WTC11 (cell line): Measurements from ENCODE around the gene MYCBPAP.

Experiments used
- ELF4 ChIP-seq: sonication (generic); formaldehyde crosslinking; IDR thresholded peaks from 2 replicates; pipeline ENCODE4 v1.8.1; 2022; ENCODE audit warnings: low read depth, mild to moderate bottlenecking, moderate library complexity, missing genetic modification reagents
- ETV6 ChIP-seq: sonication (generic); formaldehyde crosslinking; IDR thresholded peaks from 2 replicates; pipeline ENCODE4 v1.8.1; 2022; ENCODE audit warnings: mild to moderate bottlenecking, missing genetic modification reagents
- SP1 ChIP-seq: sonication (generic); formaldehyde crosslinking; conservative IDR thresholded peaks from 2 replicates; pipeline ENCODE4 v1.8.1; 2022; ENCODE audit warnings: missing genetic modification reagents
- TF ChIP-seq, protein P1 (sequence below): fragments of 200-600 bp; IDR thresholded peaks from 2 replicates; pipeline ENCODE4 v1.8.0; 2022; ENCODE audit warnings: antibody characterized with exemption
- TF ChIP-seq, protein P2 (sequence below): sonication (generic); formaldehyde crosslinking; IDR thresholded peaks from 2 replicates; pipeline ENCODE4 v1.8.0; 2023; ENCODE audit warnings: mild to moderate bottlenecking, missing genetic modification reagents
- TF ChIP-seq, protein P3 (sequence below): sonication (generic); formaldehyde crosslinking; IDR thresholded peaks from 2 replicates; pipeline ENCODE4 v1.8.1; 2023; ENCODE audit warnings: mild to moderate bottlenecking, missing genetic modification reagents
- TF ChIP-seq, protein P4 (sequence below): sonication (generic); formaldehyde crosslinking; IDR thresholded peaks from 2 replicates; pipeline ENCODE4 v1.8.1; 2022; ENCODE audit warnings: missing genetic modification reagents, borderline replicate concordance
- TF ChIP-seq, protein P5 (sequence below): sonication (generic); formaldehyde crosslinking; IDR thresholded peaks from 2 replicates; pipeline ENCODE4 v1.8.1; 2022; ENCODE audit warnings: low read depth, missing genetic modification reagents, borderline replicate concordance
- TF ChIP-seq, protein P6 (sequence below): sonication (generic); formaldehyde crosslinking; conservative IDR thresholded peaks from 2 replicates; pipeline ENCODE4 v1.8.1; 2023; ENCODE audit warnings: mild to moderate bottlenecking, low read depth, missing genetic modification reagents, moderate library complexity
- TF ChIP-seq, protein P7 (sequence below): sonication (generic); formaldehyde crosslinking; IDR thresholded peaks from 2 replicates; pipeline ENCODE4 v1.8.1; 2022; ENCODE audit warnings: low read depth, mild to moderate bottlenecking, moderate library complexity, missing genetic modification reagents, borderline replicate concordance
- TF ChIP-seq, protein P8 (sequence below): sonication (generic); formaldehyde crosslinking; IDR thresholded peaks from 2 replicates; pipeline ENCODE4 v1.8.1; 2023; ENCODE audit warnings: mild to moderate bottlenecking, missing genetic modification reagents
- TF ChIP-seq, protein P9 (sequence below): sonication (generic); formaldehyde crosslinking; IDR thresholded peaks from 2 replicates; pipeline ENCODE4 v1.8.0; 2023; ENCODE audit warnings: missing genetic modification reagents

DNA sequence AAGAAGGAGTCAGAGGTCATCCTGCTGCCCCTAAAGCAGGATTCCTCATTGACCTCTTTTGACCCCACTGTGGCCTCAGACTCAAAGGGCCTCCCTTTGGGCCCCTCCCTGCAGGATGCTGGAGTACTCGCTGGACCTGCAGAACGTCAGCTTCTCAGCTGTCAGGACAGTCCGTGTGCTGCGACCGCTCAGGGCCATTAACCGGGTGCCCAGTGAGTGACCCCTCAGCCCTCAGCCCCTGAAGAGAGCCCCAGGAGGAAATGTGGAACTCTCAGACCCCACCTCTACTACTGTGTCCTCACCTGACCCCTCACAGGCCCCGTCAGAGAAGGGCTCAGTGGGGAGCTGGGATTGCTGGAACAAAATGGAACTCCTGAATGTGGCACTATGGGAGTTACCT lies 61.4 kb downstream of the MYCBPAP start:
- TF ChIP-seq, protein P1, sequence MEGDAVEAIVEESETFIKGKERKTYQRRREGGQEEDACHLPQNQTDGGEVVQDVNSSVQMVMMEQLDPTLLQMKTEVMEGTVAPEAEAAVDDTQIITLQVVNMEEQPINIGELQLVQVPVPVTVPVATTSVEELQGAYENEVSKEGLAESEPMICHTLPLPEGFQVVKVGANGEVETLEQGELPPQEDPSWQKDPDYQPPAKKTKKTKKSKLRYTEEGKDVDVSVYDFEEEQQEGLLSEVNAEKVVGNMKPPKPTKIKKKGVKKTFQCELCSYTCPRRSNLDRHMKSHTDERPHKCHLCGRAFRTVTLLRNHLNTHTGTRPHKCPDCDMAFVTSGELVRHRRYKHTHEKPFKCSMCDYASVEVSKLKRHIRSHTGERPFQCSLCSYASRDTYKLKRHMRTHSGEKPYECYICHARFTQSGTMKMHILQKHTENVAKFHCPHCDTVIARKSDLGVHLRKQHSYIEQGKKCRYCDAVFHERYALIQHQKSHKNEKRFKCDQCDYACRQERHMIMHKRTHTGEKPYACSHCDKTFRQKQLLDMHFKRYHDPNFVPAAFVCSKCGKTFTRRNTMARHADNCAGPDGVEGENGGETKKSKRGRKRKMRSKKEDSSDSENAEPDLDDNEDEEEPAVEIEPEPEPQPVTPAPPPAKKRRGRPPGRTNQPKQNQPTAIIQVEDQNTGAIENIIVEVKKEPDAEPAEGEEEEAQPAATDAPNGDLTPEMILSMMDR, result no peak
- no peak for TF ChIP-seq ETV6 (CRISPR knock-in tag)
- TF ChIP-seq, protein P2, sequence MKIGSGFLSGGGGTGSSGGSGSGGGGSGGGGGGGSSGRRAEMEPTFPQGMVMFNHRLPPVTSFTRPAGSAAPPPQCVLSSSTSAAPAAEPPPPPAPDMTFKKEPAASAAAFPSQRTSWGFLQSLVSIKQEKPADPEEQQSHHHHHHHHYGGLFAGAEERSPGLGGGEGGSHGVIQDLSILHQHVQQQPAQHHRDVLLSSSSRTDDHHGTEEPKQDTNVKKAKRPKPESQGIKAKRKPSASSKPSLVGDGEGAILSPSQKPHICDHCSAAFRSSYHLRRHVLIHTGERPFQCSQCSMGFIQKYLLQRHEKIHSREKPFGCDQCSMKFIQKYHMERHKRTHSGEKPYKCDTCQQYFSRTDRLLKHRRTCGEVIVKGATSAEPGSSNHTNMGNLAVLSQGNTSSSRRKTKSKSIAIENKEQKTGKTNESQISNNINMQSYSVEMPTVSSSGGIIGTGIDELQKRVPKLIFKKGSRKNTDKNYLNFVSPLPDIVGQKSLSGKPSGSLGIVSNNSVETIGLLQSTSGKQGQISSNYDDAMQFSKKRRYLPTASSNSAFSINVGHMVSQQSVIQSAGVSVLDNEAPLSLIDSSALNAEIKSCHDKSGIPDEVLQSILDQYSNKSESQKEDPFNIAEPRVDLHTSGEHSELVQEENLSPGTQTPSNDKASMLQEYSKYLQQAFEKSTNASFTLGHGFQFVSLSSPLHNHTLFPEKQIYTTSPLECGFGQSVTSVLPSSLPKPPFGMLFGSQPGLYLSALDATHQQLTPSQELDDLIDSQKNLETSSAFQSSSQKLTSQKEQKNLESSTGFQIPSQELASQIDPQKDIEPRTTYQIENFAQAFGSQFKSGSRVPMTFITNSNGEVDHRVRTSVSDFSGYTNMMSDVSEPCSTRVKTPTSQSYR (CRISPR knock-in tag), result no peak
- TF ChIP-seq, protein P3, sequence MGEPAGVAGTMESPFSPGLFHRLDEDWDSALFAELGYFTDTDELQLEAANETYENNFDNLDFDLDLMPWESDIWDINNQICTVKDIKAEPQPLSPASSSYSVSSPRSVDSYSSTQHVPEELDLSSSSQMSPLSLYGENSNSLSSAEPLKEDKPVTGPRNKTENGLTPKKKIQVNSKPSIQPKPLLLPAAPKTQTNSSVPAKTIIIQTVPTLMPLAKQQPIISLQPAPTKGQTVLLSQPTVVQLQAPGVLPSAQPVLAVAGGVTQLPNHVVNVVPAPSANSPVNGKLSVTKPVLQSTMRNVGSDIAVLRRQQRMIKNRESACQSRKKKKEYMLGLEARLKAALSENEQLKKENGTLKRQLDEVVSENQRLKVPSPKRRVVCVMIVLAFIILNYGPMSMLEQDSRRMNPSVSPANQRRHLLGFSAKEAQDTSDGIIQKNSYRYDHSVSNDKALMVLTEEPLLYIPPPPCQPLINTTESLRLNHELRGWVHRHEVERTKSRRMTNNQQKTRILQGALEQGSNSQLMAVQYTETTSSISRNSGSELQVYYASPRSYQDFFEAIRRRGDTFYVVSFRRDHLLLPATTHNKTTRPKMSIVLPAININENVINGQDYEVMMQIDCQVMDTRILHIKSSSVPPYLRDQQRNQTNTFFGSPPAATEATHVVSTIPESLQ, result no peak
- TF ChIP-seq, protein P4, sequence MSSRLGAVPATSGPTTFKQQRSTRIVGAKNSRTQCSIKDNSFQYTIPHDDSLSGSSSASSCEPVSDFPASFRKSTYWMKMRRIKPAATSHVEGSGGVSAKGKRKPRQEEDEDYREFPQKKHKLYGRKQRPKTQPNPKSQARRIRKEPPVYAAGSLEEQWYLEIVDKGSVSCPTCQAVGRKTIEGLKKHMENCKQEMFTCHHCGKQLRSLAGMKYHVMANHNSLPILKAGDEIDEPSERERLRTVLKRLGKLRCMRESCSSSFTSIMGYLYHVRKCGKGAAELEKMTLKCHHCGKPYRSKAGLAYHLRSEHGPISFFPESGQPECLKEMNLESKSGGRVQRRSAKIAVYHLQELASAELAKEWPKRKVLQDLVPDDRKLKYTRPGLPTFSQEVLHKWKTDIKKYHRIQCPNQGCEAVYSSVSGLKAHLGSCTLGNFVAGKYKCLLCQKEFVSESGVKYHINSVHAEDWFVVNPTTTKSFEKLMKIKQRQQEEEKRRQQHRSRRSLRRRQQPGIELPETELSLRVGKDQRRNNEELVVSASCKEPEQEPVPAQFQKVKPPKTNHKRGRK (CRISPR knock-in tag), result no peak
- TF ChIP-seq, protein P5, sequence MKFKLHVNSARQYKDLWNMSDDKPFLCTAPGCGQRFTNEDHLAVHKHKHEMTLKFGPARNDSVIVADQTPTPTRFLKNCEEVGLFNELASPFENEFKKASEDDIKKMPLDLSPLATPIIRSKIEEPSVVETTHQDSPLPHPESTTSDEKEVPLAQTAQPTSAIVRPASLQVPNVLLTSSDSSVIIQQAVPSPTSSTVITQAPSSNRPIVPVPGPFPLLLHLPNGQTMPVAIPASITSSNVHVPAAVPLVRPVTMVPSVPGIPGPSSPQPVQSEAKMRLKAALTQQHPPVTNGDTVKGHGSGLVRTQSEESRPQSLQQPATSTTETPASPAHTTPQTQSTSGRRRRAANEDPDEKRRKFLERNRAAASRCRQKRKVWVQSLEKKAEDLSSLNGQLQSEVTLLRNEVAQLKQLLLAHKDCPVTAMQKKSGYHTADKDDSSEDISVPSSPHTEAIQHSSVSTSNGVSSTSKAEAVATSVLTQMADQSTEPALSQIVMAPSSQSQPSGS, result no peak
- TF ChIP-seq, protein P6, sequence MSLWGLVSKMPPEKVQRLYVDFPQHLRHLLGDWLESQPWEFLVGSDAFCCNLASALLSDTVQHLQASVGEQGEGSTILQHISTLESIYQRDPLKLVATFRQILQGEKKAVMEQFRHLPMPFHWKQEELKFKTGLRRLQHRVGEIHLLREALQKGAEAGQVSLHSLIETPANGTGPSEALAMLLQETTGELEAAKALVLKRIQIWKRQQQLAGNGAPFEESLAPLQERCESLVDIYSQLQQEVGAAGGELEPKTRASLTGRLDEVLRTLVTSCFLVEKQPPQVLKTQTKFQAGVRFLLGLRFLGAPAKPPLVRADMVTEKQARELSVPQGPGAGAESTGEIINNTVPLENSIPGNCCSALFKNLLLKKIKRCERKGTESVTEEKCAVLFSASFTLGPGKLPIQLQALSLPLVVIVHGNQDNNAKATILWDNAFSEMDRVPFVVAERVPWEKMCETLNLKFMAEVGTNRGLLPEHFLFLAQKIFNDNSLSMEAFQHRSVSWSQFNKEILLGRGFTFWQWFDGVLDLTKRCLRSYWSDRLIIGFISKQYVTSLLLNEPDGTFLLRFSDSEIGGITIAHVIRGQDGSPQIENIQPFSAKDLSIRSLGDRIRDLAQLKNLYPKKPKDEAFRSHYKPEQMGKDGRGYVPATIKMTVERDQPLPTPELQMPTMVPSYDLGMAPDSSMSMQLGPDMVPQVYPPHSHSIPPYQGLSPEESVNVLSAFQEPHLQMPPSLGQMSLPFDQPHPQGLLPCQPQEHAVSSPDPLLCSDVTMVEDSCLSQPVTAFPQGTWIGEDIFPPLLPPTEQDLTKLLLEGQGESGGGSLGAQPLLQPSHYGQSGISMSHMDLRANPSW, result no peak
- no peak for TF ChIP-seq ELF4 (CRISPR knock-in tag)
- TF ChIP-seq, protein P7, sequence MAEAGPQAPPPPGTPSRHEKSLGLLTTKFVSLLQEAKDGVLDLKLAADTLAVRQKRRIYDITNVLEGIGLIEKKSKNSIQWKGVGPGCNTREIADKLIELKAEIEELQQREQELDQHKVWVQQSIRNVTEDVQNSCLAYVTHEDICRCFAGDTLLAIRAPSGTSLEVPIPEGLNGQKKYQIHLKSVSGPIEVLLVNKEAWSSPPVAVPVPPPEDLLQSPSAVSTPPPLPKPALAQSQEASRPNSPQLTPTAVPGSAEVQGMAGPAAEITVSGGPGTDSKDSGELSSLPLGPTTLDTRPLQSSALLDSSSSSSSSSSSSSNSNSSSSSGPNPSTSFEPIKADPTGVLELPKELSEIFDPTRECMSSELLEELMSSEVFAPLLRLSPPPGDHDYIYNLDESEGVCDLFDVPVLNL (CRISPR knock-in tag), result no peak
- no peak for TF ChIP-seq SP1 (CRISPR knock-in tag)
- TF ChIP-seq, protein P8, sequence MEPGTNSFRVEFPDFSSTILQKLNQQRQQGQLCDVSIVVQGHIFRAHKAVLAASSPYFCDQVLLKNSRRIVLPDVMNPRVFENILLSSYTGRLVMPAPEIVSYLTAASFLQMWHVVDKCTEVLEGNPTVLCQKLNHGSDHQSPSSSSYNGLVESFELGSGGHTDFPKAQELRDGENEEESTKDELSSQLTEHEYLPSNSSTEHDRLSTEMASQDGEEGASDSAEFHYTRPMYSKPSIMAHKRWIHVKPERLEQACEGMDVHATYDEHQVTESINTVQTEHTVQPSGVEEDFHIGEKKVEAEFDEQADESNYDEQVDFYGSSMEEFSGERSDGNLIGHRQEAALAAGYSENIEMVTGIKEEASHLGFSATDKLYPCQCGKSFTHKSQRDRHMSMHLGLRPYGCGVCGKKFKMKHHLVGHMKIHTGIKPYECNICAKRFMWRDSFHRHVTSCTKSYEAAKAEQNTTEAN (CRISPR knock-in tag), result no peak
- TF ChIP-seq, protein P9, sequence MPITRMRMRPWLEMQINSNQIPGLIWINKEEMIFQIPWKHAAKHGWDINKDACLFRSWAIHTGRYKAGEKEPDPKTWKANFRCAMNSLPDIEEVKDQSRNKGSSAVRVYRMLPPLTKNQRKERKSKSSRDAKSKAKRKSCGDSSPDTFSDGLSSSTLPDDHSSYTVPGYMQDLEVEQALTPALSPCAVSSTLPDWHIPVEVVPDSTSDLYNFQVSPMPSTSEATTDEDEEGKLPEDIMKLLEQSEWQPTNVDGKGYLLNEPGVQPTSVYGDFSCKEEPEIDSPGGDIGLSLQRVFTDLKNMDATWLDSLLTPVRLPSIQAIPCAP (CRISPR knock-in tag), result no peak
